Measurements from ENCODE around the gene USP47. TPM values are rescaled to one million over a fixed set of nuclear protein-coding genes. Genes with fewer than 3 reads are reported as not detected.

Gene USP47
- total and polyA plus RNA-seq, 7 donors = 31.3 to 132 (median 78.9) TPM

GRCh38 chr11:12007230-12007593 lies 165.4 kb downstream of the USP47 start:
- Histone ChIP-seq H3K4me1 (peaks cover 6% of the 10 kb centered on the region), H3K4me3 (no peak overlapping the region), H3K9me3 (no peaks in the 10 kb centered on the region), H3K27ac (no peak overlapping the region), H3K36me3 (ENCODE audit: insufficient read depth in 1 of 2, low read depth in 1 of 2) (no peaks in the 10 kb centered on the region), H3K27me3 (ENCODE audit: insufficient read depth in 3 of 3, low read length in 2 of 3) (peaks cover 0 to 53% (median 15%) of the 10 kb centered on the region in 3 donors)
- TF ChIP-seq CTCF (IDR thresholded peaks at IDR 0.05) = no peak
- DNase-seq (no peak), ATAC-seq (no peak)
- WGBS, 3 donors = 92 to 94% (median 92%) methylated on average over 5 of the region's 5 CpGs
- intact Hi-C loops (cut with DNase I) = no loop called here

- Histone ChIP-seq H3K9me3 (no peaks in the 10 kb centered on the region), H3K4me3 (peak within 1 kb of the TSS; percentile 61), H3K27me3 (ENCODE audit: insufficient read depth in 3 of 3, low read length in 2 of 3) (peaks cover 0 to 53% (median 15%) of the 10 kb centered on the region in 3 donors), H3K36me3 (ENCODE audit: insufficient read depth in 1 of 2, low read depth in 1 of 2) (no peaks in the 10 kb centered on the region), H3K27ac (no peak within 1 kb of the TSS), H3K4me1 (peaks cover 6% of the 10 kb centered on the region)
- DNase-seq (no peak), ATAC-seq (peak; percentile 31 to 44 (median 36))
- no peak for TF ChIP-seq CTCF (IDR thresholded peaks at IDR 0.05)
- intact Hi-C loops (cut with DNase I) = no loop called here
- WGBS, 3 donors = 5 to 10% (median 7%) methylated on average over 41 to 71 of the region's 71 CpGs
Measured at GRCh38 chr11:12007769-12008737, 166.3 kb downstream of the USP47 start, which contains the start of gene DKK3. Gene DKK3, minus strand, starts transcription at chr11:12008626. Its CDS starts 44 bp downstream, at chr11:12008582.

Other genes with a start within 250 kb of the USP47 start
- 10 to 100 TPM in 1 of 4 donors, 1 to 10 TPM in 3; 8.3 to 11.3 (median 9.0) TPM for gene GALNT18, start 220.0 kb upstream of the USP47 start, total RNA-seq
- 10 to 100 TPM in 1 of 3 donors, 1 to 10 TPM in 2; 4.6 to 32.4 (median 7.5) TPM for gene GALNT18, start 220.0 kb upstream of the USP47 start, polyA plus RNA-seq
- 10 to 100 TPM in 1 of 4 donors, 1 to 10 TPM in 3; 3.6 to 10.5 (median 5.0) TPM for gene DKK3, start 166.7 kb downstream of the USP47 start, total RNA-seq
- gene DKK3, start 166.7 kb downstream of the USP47 start, polyA plus RNA-seq = 1 to 10 TPM; 2.8 to 4.1 (median 3.0) TPM

All from psoas muscle (tissue), 8 donors.